ENCODE data around the gene VIM.

The VIM gene

DNA sequence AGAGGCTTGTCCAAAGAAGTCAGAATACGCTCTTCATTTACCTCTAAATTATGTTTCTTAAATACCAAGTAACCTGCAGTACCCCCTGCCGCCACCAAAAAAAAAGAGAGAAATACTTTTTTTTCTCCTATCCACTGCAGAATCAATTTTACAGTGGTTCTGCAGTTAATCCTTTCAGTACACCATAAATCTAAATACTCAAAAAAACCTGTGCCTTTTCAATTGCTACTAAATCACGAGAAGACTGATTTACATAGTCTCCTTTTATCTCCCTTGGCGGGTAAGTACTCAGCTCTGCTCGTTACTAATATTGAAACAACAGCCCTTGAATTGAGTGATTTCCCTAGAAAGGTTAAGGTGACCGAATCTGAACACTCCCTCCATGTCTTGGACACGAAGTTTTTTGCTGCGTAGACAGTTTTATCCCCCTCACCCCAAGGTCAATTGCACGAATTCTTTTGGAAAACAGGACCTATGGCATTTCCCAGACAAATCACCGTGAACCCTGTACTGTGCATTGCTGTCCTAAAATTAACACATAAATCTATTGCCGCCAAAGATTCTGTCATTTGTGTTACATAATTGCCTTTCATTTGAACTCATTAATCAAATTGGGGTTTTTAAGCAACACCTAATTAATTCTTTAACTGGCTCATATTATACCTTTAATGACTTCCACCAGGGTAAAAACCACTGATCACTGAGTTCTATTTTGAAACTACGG is 512 bp upstream of the VIM start:
- peak overlapping the region; percentile 98 for H3K4me3 ChIP-seq (ENCODE audit: low read depth, low read length)
- peak; percentile 15 for TF ChIP-seq CTCF (IDR thresholded peaks at IDR 0.05; ENCODE audit: low read depth, low read length)
- in situ Hi-C loops (cut with HindIII; ENCODE audit: low sequenced_read_pairs) = loop anchor here (25.0 kb wide), 1 partner anchor 365 kb away; no protein-coding TSS in a partner anchor
- peak; percentile 62 for DNase-seq (ENCODE audit: low read depth, low spot score)

DNA sequence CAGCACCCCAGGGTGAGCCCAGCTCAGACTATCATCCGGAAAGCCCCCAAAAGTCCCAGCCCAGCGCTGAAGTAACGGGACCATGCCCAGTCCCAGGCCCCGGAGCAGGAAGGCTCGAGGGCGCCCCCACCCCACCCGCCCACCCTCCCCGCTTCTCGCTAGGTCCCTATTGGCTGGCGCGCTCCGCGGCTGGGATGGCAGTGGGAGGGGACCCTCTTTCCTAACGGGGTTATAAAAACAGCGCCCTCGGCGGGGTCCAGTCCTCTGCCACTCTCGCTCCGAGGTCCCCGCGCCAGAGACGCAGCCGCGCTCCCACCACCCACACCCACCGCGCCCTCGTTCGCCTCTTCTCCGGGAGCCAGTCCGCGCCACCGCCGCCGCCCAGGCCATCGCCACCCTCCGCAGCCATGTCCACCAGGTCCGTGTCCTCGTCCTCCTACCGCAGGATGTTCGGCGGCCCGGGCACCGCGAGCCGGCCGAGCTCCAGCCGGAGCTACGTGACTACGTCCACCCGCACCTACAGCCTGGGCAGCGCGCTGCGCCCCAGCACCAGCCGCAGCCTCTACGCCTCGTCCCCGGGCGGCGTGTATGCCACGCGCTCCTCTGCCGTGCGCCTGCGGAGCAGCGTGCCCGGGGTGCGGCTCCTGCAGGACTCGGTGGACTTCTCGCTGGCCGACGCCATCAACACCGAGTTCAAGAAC is 1.1 kb downstream of the VIM start:
- in situ Hi-C loops (cut with HindIII; ENCODE audit: low sequenced_read_pairs) = loop anchor here (25.0 kb wide), 1 partner anchor 367 kb away; no protein-coding TSS in a partner anchor
- H3K4me3 ChIP-seq (ENCODE audit: low read depth, low read length) = peak overlapping the region; percentile 98
- DNase-seq (ENCODE audit: low read depth, low spot score) = peak; percentile 95
- no peak for TF ChIP-seq CTCF (IDR thresholded peaks at IDR 0.05; ENCODE audit: low read depth, low read length)

DNA sequence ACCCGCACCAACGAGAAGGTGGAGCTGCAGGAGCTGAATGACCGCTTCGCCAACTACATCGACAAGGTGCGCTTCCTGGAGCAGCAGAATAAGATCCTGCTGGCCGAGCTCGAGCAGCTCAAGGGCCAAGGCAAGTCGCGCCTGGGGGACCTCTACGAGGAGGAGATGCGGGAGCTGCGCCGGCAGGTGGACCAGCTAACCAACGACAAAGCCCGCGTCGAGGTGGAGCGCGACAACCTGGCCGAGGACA is 1.6 kb downstream of the VIM start:
- in situ Hi-C loops (cut with HindIII; ENCODE audit: low sequenced_read_pairs) = loop anchor here (25.0 kb wide), 1 partner anchor 367 kb away; no protein-coding TSS in a partner anchor
- DNase-seq (ENCODE audit: low read depth, low spot score) = no peak

DNA sequence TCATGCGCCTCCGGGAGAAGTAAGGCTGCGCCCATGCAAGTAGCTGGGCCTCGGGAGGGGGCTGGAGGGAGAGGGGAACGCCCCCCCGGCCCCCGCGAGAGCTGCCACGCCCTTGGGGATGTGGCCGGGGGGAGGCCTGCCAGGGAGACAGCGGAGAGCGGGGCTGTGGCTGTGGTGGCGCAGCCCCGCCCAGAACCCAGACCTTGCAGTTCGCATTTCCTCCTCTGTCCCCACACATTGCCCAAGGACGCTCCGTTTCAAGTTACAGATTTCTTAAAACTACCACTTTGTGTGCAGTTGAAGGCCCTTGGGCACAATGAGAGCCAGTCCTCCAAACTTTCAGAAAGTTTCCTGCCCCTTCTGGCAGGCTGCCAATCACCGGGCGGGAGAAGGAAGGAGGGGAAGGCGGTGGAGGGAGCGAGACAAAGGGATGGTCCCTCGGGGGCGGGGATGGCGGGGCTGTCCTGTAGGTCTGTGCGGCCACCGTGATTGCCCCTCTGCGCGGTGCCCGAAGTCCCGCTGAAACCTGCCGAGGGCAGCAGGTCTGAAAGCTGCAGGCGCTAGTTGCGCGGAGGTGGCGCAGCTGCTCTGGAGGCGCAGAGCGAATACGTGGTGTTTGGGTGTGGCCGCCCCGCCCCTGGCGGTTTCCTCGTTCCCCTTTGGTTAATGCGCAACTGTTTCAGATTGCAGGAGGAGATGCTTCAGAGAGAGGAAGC is 2.1 kb downstream of the VIM start:
- peak overlapping the region; percentile 98 for H3K4me3 ChIP-seq (ENCODE audit: low read depth, low read length)
- TF ChIP-seq CTCF (IDR thresholded peaks at IDR 0.05; ENCODE audit: low read depth, low read length) = no peak
- in situ Hi-C loops (cut with HindIII; ENCODE audit: low sequenced_read_pairs) = loop anchor here (25.0 kb wide), 1 partner anchor 368 kb away; no protein-coding TSS in a partner anchor
- DNase-seq (ENCODE audit: low read depth, low spot score) = peak; percentile 77

More for the DNA sequence above, 1.6 kb downstream of the VIM start:
- TF ChIP-seq CTCF (IDR thresholded peaks at IDR 0.05; ENCODE audit: low read depth, low read length) = no peak
- H3K4me3 ChIP-seq (ENCODE audit: low read depth, low read length) = peak overlapping the region; percentile 98

DNA sequence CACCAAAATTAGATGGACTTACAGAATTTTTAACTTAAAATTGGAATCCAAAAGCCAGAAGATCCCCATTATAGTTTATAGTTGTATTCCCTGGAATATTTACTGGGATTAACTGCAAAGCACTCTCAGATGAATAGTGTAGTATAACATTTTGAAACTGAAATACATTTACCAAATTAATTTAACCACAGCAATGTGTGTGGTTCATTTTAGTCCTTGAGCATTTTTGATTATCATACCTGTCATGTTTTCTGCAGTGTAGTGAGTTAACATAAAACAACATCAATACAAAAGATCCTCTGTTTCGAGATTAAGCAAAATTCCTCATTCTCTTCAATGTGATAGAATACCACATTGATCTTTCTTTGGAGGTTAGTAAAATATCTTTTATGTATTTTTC is 3.7 kb downstream of the VIM start:
- peak; percentile 42 for DNase-seq (ENCODE audit: low read depth, low spot score)
- TF ChIP-seq CTCF (IDR thresholded peaks at IDR 0.05; ENCODE audit: low read depth, low read length) = no peak
- in situ Hi-C loops (cut with HindIII; ENCODE audit: low sequenced_read_pairs) = loop anchor here (25.0 kb wide), 1 partner anchor 369 kb away; no protein-coding TSS in a partner anchor
- H3K4me3 ChIP-seq (ENCODE audit: low read depth, low read length) = peak overlapping the region; percentile 98

GRCh38 chr10:17232276-17232960 is 4.4 kb downstream of the VIM start:
- DNase-seq (ENCODE audit: low read depth, low spot score) = peak; percentile 55
- H3K4me3 ChIP-seq (ENCODE audit: low read depth, low read length) = peak overlapping the region; percentile 98
- TF ChIP-seq CTCF (IDR thresholded peaks at IDR 0.05; ENCODE audit: low read depth, low read length) = no peak
- in situ Hi-C loops (cut with HindIII; ENCODE audit: low sequenced_read_pairs) = loop anchor here (25.0 kb wide), 1 partner anchor 370 kb away; no protein-coding TSS in a partner anchor

Data from astrocyte of the spinal cord (primary cell).